GM12878 (cell line): ENCODE results near the gene EZH2.

Source experiments
- CHD2 ChIP-seq: IDR thresholded peaks from 2 replicates; pipeline ENCODE4 v1.6.1; 2011; ENCODE audit warnings: low read depth, low read length, improper control_type of control experiment, borderline replicate concordance
- FOS ChIP-seq: IDR thresholded peaks from 3 replicates; pipeline ENCODE4 v1.6.1; 2011; ENCODE audit warnings: borderline replicate concordance; ENCODE audit not compliant: insufficient read length; ENCODE audit errors: extremely low read depth
- GABPA ChIP-seq: IDR thresholded peaks from 2 replicates; pipeline ENCODE4 v1.6.1; 2014; ENCODE audit warnings: antibody characterized with exemption, low read depth, mild to moderate bottlenecking, inconsistent platforms
- JUND ChIP-seq: IDR thresholded peaks from 2 replicates; pipeline ENCODE4 v1.6.1; 2012; ENCODE audit warnings: low read depth, mild to moderate bottlenecking, low read length, improper control_type of control experiment, moderate library complexity
- POLR2A ChIP-seq: IDR thresholded peaks from 2 replicates; pipeline ENCODE4 v1.6.1; 2011; ENCODE audit warnings: low read depth, mild to moderate bottlenecking, low read length
- POLR2AphosphoS5 ChIP-seq: IDR thresholded peaks from 2 replicates; pipeline ENCODE4 v1.6.1; 2011; ENCODE audit warnings: mild to moderate bottlenecking, low read length, inconsistent platforms
- WRNIP1 ChIP-seq: IDR thresholded peaks from 2 replicates; pipeline ENCODE4 v1.6.1; 2011; ENCODE audit warnings: low read depth, low read length, improper control_type of control experiment, borderline replicate concordance
- TF ChIP-seq, protein P1 (sequence below): fragments of 450-650 bp; IDR thresholded peaks from 2 replicates; pipeline ENCODE4 v1.6.1; 2017; ENCODE audit warnings: mild to moderate bottlenecking
- TF ChIP-seq, protein P2 (sequence below), 3 experiments: IDR thresholded peaks in 2 of 3; conservative IDR thresholded peaks in 1 of 3; 2 replicates each; pipeline ENCODE4 v1.5.1; 2011; ENCODE audit warnings: low read depth in 3 of 3, low read length in 3 of 3, mild to moderate bottlenecking in 3 of 3, control low read depth in 2 of 3, moderate library complexity in 2 of 3, inconsistent platforms in 1 of 3, mixed read lengths in 1 of 3; ENCODE audit not compliant: control insufficient read depth in 2 of 3, insufficient read depth in 1 of 3; ENCODE audit errors: extremely low read depth in 1 of 3
- TF ChIP-seq, protein P3 (sequence below): fragments of 450-650 bp; formaldehyde crosslinking; IDR thresholded peaks from 2 replicates; pipeline ENCODE4 v1.5.0; 2022; ENCODE audit warnings: mild to moderate bottlenecking, missing genetic modification characterization

DNA sequence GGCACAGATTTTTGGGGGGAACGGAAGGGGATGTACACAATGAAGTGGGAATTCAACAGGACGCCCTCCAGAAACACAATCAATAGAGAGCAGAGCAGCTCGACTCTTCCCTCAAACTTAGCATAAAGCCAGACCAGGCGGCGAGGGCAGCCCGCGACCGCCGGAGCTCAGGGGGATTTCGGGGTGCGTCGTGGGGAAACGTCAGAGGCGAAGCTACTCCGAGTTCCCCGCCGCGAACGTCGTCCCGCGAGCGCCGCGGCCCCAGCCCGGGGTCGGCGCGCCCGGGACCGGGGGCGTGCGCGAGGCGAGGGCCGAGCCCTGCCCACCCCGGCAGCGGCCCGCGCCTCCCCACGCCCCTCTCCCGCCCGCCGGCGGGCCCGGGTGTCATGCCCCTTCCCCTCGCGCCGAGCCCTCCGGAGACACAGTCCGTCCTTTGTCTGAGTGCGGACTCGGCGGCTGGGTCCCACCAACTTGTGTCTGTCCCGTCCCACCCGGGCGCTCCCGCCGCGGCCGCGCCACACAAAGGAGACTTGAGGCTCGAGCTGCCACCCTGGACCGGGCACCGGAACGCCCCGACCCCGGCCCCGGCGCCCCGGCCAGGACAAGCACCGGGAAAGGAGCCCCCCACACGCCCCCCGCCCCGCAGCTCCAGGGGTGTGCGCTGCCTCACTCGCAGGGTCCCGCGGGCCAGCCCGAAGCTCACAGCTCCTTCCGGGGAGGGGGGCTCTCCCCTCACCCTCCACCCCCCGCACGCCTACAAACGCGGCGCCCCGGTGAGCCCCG is 634 bp downstream of the EZH2 start:
- TF ChIP-seq, protein P1, sequence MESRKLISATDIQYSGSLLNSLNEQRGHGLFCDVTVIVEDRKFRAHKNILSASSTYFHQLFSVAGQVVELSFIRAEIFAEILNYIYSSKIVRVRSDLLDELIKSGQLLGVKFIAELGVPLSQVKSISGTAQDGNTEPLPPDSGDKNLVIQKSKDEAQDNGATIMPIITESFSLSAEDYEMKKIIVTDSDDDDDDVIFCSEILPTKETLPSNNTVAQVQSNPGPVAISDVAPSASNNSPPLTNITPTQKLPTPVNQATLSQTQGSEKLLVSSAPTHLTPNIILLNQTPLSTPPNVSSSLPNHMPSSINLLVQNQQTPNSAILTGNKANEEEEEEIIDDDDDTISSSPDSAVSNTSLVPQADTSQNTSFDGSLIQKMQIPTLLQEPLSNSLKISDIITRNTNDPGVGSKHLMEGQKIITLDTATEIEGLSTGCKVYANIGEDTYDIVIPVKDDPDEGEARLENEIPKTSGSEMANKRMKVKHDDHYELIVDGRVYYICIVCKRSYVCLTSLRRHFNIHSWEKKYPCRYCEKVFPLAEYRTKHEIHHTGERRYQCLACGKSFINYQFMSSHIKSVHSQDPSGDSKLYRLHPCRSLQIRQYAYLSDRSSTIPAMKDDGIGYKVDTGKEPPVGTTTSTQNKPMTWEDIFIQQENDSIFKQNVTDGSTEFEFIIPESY, result no peak
- no peak for TF ChIP-seq CHD2
- no peak for TF ChIP-seq WRNIP1
- TF ChIP-seq, protein P2, sequence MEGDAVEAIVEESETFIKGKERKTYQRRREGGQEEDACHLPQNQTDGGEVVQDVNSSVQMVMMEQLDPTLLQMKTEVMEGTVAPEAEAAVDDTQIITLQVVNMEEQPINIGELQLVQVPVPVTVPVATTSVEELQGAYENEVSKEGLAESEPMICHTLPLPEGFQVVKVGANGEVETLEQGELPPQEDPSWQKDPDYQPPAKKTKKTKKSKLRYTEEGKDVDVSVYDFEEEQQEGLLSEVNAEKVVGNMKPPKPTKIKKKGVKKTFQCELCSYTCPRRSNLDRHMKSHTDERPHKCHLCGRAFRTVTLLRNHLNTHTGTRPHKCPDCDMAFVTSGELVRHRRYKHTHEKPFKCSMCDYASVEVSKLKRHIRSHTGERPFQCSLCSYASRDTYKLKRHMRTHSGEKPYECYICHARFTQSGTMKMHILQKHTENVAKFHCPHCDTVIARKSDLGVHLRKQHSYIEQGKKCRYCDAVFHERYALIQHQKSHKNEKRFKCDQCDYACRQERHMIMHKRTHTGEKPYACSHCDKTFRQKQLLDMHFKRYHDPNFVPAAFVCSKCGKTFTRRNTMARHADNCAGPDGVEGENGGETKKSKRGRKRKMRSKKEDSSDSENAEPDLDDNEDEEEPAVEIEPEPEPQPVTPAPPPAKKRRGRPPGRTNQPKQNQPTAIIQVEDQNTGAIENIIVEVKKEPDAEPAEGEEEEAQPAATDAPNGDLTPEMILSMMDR (IDR thresholded peaks at IDR 0.05 in 2 of 3, conservative IDR thresholded peaks at IDR 0.05 in 1 of 3; ENCODE audit: control insufficient read depth in 2 of 3, extremely low read depth in 1 of 3, insufficient read depth in 1 of 3, low read depth in 3 of 3, low read length in 3 of 3), result no peak
- TF ChIP-seq GABPA, result no peak
- TF ChIP-seq POLR2A, result no peak; the same call in 1 of the 2 replicates
- TF ChIP-seq, protein P3, sequence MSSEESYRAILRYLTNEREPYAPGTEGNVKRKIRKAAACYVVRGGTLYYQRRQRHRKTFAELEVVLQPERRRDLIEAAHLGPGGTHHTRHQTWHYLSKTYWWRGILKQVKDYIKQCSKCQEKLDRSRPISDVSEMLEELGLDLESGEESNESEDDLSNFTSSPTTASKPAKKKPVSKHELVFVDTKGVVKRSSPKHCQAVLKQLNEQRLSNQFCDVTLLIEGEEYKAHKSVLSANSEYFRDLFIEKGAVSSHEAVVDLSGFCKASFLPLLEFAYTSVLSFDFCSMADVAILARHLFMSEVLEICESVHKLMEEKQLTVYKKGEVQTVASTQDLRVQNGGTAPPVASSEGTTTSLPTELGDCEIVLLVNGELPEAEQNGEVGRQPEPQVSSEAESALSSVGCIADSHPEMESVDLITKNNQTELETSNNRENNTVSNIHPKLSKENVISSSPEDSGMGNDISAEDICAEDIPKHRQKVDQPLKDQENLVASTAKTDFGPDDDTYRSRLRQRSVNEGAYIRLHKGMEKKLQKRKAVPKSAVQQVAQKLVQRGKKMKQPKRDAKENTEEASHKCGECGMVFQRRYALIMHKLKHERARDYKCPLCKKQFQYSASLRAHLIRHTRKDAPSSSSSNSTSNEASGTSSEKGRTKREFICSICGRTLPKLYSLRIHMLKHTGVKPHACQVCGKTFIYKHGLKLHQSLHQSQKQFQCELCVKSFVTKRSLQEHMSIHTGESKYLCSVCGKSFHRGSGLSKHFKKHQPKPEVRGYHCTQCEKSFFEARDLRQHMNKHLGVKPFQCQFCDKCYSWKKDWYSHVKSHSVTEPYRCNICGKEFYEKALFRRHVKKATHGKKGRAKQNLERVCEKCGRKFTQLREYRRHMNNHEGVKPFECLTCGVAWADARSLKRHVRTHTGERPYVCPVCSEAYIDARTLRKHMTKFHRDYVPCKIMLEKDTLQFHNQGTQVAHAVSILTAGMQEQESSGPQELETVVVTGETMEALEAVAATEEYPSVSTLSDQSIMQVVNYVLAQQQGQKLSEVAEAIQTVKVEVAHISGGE (CRISPR knock-in tag), result no peak
- TF ChIP-seq JUND, result no peak
- peak; percentile 64; the same call in 1 of the 2 replicates for TF ChIP-seq POLR2AphosphoS5
- TF ChIP-seq FOS, result no peak
